ENCODE results near the gene SLC22A31.

The SLC22A31 gene

GRCh38 chr16:89164847-89165680, 35.3 kb downstream of the SLC22A31 start:
- no peak for DNase-seq (ENCODE audit: low spot score)

- DNase-seq (ENCODE audit: low spot score), result no peak
Observed at GRCh38 chr16:89164436-89164835, 35.9 kb downstream of the SLC22A31 start.

- DNase-seq (ENCODE audit: low spot score), result no peak
Observed at GRCh38 chr16:89163297-89163696, 37.0 kb downstream of the SLC22A31 start.

GRCh38 chr16:89161763-89162713, 38.3 kb downstream of the SLC22A31 start:
- DNase-seq (ENCODE audit: low spot score), result no peak

GRCh38 chr16:89160977-89161701, 39.2 kb downstream of the SLC22A31 start:
- DNase-seq (ENCODE audit: low spot score), result no peak

- no peak for DNase-seq (ENCODE audit: low spot score)
Observed at GRCh38 chr16:89159850-89160354, 40.4 kb downstream of the SLC22A31 start.

GRCh38 chr16:89159066-89159849, 41.1 kb downstream of the SLC22A31 start:
- DNase-seq (ENCODE audit: low spot score), result no peak

- DNase-seq (ENCODE audit: low spot score), result no peak
Observed at GRCh38 chr16:89157778-89158177, 42.6 kb downstream of the SLC22A31 start.

GRCh38 chr16:89156740-89157645, 43.3 kb downstream of the SLC22A31 start:
- no peak for DNase-seq (ENCODE audit: low spot score)

GRCh38 chr16:89155851-89156739, 44.2 kb downstream of the SLC22A31 start:
- DNase-seq (ENCODE audit: low spot score), result no peak

GRCh38 chr16:89155184-89155679, 45.1 kb downstream of the SLC22A31 start:
- DNase-seq (ENCODE audit: low spot score), result peak; percentile 12

- no peak for DNase-seq (ENCODE audit: low spot score)
Observed at GRCh38 chr16:89154390-89155183, 45.8 kb downstream of the SLC22A31 start.

GRCh38 chr16:89153848-89154271, 46.5 kb downstream of the SLC22A31 start:
- no peak for DNase-seq (ENCODE audit: low spot score)

GRCh38 chr16:89152831-89153700, 47.3 kb downstream of the SLC22A31 start:
- DNase-seq (ENCODE audit: low spot score), result no peak

- no peak for DNase-seq (ENCODE audit: low spot score)
Observed at GRCh38 chr16:89150981-89151380, 49.4 kb downstream of the SLC22A31 start.

- no peak for DNase-seq (ENCODE audit: low spot score)
Observed at GRCh38 chr16:89150090-89150835, 50.1 kb downstream of the SLC22A31 start.
